T-helper 22 cell (primary cell): ENCODE data around the gene CFAP74.

ENCODE experiments used
- DNase-seq: peaks from one replicate; pipeline ENCODE4 v3.0.0-alpha.2; 2020; ENCODE audit warnings: low read depth

The CFAP74 gene

DNA sequence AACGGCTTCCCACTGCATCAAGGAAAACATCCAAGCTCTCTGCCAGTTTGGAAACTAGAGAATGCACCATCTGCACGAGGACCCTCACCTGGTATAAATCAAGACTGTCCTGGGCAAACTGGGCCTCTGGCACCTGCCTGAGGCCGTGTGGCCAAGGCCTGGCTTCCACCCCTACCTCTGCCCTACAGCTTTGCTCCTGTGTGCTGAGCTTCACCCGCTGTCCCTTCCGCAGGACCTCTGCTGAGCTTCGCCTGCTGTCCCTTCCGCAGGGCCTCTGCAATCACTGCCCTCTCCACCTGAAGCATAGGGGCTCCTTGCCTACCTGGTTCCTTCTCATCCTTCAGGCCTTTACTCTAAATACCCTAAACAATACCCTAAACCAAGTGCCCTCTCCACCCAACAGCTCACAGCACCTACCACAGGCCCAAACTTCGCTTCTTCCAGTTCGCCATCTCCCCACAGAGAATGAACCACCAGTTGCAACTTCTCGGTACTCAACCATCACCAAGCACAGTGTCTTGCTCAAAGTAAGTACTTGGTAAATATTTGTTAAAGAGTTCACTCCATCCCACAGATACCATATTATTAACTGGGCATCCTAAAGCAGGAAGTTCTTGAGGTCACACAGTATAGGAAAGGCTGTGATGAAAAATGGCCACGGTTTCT is 131.1 kb downstream of the CFAP74 start:
- DNase-seq, result no peak
